GM18499 (cell line): Measurements from ENCODE around the gene RPUSD4.

Experiments used
- ATAC-seq: cut with Tn5 transposase; IDR thresholded peaks from one replicate; pipeline ENCODE4 v1.9.1; 2021; ENCODE audit warnings: moderate number of reproducible peaks; ENCODE audit not compliant: insufficient read depth, unreplicated experiment

RPUSD4 gene

DNA sequence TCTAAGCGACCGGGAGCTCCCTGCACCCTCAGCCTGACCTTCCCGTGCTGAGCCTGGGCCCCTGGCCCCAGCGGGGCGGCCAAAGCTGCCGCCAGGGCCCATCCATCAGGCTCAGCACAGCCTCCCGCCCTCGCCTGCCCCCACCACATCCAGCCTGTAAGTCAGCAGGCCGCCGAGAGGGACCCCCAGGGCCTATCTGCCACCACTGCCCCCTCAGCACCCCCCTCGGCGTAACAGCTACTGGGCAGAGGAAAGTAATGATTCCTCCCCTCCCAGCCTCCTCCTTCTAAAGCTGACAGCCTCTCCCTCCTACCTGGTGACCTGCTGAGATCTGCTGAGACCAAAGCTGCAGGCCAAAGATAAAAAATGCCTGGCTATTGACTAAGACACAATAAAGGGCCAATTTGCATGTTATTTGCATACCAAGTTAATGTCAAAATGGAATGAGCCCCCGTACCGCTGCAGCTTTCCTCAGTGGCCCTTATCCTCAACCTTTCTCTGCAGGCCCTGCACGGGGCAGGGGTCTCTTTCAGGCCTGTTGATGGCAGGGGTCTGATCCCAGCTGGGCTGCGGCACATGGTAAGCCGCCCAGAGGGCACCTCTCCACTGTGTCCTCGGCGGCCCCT, 51.6 kb downstream of the RPUSD4 start:
- no peak for ATAC-seq

DNA sequence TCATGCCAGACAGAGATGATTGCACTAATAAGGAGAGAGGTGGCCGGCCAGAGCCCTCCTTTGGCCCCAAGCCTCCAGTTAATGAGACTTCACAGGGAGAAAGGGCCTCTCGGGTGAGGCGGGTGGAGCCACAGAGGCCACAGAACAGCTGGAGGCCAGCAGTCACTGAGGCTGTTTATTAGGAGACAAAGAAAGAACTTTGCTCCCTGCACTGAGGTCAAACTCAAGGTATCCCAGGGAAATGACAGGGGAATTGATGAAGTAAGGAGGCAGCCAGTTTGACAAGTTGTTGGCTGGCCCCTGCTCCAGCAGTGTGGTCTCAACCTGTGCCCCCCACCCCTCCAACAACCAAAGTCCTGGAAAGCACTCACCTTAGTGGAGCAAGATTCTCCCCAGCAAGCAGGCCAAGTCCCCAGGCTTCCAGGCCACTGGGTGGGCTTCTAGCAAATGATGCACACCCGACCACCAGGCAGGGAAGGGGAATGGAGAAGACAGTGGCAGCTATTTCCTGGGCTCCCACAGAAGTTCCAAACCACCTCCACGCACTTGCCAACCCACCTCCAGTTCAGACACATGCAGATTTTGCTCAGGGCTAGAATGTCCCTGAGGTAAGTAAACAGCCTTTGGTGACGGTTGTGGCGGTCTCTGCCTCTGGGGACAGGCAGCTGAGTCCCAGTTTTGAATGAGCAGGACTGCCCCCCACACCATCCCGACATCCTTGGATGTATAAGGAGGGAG, 53.2 kb downstream of the RPUSD4 start:
- no peak for ATAC-seq

DNA sequence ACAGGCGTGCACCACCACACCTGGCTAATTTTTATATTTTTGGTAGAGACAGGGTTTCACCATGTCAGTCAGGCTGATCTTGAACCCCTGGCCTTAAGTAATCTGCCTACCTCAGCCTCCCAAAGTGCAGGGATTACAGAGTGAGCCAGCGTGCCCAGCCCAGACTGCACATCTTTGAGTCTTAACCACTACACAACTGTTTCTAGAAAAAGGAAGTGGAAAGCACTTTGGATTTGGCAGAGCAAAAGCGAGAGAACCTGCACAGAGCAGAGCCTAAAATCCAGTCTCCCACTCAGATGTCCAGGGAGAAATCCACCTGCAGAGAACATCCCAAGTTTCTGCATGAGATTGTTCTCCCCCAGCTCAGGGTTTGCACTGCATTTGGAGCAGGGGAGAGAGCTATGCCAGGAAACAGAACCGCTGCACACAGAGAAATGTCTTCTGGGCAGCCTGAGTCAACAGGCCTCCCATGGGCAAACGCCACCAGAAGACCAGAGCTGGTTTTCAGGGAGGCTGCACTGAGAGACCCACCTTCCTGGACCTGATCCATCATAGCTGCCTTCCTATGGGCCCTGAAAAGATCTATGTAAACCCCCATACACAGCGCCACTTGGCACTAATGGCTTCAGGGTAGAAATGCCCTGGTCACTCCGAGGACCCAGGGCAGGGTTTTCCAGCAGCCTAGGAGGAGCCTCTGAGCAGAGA, 54.0 kb downstream of the RPUSD4 start:
- no peak for ATAC-seq

DNA sequence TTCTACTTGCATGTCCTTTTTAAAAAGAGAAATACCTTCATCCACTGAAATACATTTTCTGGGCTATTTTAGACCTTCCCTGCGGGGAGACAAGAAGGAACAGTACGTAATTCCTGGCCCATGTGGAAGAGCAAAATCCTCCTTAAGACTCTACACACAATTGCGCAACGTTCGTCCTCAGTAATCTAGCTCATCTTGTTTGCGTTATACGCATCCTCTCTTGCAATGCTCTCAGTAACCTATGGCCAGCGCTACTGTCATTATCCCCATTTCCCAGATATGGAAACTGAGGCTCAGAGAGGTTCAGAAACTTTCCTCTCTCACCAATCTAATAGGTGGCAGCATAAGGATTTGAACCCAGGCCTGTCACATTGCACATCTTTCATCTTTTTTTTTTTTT, 54.6 kb downstream of the RPUSD4 start:
- no peak for ATAC-seq

DNA sequence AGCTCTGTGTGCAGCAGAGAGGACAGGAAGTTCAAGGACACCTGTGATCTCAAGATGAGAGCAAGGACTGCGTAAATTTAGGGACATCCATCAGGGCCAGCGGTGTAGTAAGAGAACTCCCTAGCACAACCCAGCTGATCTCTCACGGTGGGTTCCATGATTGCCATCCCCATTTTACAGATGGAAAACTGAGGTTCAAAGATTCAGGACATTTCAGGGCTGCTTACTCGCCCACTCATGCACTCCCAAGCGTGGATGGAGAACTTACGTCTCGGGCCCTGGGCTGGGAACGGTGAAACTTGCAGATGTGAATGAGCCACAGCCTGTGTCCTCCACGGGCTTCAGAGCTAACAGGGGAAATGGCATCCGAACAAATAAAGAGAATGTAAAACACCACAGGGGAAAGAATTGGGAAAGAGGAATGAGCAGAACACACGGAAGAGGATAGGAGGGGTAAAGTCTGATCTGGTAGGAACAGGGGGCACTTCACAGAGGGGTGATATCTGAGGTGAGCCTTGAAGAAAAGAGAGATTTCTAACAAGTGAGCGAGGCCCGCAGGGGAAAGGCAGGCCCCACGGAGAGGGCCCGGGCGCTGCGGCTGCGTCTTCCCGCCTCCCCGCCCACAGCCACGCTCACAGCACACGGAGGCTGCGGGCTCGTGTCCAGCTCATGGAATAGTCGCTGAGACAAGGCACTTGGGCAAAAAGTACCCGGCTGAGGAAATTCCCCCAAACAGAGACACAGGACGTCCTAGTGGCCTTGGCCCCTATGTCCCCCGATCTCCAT, 55.9 kb downstream of the RPUSD4 start:
- ATAC-seq, result no peak

DNA sequence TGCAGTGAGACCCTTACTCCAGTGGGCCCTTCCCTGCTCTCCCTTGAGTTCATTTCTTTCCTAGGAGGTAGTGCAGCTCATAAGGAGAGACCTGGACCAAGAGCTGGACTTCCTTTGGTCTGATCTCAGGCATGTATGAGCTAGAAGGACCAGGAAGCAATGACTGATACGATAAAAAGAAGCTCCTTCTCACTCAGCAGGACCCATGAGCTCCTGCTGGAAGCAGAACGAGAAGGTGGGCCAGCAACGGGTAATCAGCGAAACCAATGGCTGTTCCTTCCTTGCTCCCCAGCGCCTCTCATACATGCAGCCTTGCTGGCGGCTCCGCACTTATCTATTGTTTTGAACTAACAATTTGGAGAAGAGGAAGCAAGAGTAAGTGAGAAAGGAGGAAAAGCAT, 56.8 kb downstream of the RPUSD4 start:
- no peak for ATAC-seq

DNA sequence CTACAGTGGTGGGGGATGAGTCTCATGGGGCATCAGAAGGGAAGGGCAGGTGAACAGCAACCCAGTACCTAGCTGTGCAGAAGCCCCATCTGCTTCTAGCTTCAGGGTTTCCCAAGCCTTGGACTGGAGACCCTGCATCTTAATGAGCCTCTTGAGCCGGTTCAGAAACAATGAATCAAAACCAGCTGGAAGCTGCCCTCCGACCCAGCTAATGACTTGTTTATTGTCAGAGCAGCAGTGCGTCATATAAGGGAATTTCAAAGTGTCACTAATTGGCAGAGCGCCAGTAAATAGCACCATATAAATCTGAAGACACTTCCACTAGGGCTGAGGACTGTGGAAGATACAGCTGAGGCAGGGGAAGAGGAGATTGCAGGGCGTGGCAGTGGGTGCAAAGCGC, 57.5 kb downstream of the RPUSD4 start:
- ATAC-seq, result no peak

DNA sequence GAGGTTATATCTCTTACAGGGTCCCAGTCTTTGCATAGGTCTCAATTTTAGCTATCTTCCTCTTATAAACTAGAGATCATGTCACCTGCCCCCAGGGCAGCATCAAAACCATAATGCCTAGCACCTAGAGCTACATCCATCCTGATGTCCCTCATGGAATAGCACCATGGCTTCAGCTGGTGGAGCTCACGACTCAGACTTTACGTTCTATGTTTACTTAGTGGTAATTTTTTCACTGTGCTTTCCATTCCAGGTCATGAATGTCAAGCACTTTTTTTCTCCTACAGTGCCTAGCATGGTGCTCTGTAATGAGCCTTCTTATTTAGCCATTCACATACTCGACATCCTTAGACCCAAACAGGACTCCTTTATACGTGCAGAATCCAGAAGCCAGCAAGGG, 58.4 kb downstream of the RPUSD4 start:
- no peak for ATAC-seq

DNA sequence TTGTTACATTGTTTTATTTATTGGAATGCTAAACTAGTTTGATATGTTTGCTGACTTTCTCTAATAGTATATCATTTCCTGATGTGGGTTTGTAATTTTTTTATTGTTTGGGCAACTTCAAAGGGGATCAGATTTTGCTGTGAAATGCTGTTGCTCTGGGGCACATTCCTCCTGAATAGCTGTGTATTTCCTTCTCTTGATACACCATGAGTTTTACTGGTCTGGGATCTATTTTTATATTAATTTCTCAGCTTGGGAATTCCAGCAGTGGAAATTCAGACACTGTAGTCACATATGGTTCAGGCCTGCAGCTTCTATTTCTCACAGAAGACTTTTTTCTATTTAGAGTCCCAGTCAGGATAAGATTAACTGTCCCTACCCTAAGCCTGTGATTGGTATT, 58.9 kb downstream of the RPUSD4 start:
- ATAC-seq, result no peak

DNA sequence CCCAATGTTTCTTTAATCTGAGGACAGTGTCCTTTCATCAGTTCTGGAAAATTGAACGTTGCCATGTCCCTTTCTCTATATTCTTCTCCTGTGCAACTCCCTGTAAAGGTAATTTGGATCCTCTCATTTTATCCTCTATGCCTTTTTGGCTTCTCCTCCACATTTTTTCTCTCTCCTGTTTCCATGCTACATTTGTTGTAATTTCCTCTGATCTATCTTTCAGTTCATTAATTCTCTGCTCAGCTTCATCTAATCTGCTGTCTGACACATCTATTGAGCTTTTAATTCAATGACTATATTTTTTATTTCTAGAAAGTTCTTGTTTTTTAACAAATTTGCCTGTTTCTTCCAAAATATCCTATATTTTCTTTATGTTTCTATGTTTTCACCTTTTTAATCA, 59.3 kb downstream of the RPUSD4 start:
- ATAC-seq, result no peak
